ENCODE data around the gene TTYH3.
A peak's percentile ranks its signal among the peaks of the same experiment; 100 is the strongest.

Gene TTYH3

DNA sequence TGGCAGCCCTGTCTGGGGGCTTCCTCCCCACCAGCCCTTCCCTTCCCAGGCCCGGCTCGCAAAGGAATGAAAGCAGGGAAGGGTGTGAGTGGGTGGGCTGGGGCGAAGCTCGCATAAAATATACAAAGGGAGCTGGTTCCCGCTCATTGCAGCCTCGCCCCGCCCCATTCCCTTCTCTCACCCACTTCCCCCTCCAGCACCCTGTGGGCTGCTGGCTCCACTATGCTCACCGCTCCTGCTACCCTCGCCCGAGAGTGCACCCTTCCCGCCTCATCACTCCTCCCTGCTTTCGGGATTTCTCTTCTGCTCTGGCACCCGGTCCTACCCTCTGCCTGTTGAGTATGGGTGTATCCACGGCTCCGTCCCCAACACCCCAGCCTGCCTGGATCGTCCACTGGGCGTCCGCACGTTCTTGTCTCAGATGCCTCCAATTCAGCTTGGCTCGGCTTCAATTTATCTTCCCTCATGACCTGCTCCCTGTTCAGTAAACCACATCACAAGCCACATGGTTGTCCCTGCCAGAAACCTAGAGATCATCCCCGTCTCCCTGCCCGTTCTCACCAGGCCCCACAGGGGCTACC, 14.4 kb upstream of the TTYH3 start:
- DNase-seq, result no peak

DNA sequence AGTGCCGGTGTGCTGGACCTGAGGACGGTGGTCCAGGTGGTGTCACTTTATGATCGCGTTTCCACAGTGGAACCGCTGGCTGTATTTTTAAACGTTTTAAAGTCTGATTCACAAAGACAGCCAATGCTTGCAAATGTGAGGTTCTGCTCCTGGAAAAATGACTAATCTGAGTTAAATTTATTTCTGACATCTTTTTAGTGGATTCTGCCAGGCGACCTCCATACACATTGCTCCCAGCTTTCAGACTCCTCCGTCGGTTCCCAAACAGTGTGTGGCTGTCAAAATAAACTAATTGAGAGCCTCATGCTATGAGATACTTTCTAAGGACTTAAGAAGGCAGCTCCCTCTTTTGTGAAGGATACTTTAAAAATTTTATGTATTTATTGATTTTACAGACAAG, 12.7 kb upstream of the TTYH3 start:
- DNase-seq, result peak; percentile 10

DNA sequence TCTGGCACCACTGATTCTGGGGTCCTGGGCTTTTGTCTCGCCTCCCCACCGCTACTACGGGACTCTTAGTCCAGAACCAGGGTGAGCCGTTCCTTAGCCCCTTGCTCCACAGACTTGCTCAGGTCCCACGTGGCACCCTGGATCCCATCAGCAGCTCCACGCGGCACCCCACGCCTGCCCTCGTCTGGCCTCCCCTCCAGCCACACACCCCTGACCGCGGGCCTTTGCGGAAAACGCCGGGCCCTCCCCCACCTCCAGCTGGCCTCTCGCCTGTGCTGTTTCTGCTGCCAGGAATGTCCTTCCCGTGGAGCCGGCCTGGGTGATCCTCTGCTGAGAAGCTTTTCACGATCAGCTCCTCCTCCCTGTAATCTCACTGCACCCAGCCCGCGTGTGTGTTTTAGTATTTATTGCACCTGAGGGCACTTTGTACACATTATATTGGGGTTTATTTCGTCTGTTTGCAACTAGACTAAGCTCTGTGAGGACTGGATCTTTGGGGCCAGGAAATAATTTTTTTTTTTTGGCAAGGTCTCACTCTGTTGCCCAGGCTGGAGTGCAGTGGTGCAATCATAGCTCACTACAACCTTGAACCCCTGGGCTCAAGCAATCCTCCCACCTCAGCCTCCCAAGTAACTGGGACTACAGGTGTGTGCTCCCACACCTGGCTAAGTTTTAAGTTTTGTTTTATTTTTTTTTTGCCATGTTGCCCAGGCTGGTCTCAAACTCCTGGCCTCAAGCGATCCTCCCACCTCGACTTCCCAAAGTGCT, 10.5 kb upstream of the TTYH3 start:
- DNase-seq, result peak; percentile 9

DNA sequence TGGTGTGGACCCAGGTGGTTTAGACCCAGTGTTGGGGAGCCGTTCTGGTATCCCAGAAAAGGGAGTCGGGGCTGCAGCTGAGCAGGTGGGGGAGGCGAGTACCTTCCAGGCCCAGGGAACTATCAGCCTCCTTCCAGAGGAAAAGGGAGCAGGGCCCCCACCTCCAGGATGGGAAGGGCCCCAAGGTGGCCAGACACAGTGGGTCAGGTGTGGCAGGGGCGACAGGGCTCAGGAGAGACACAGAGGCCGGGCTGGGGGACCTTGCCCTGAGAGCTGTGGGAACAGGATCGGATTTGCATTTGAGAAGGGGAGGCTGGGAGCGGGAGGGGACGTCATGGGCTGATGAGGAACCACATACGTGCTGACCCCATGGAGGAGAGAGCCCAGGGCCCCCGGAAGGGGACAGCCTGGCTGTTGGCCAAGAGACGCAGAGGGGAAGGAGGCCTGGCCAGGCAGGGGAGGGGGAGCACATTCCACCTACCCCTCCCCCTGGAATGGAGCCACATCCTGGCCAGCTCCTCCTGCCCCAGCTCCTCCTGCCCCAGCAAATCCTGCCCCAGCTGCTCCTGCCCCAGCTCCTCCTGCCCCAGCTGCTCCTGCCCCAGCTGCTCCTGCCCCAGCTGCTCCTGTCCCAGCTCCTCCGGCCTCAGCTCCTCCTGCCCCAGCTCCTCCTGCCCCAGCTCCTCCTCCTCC, 9.7 kb upstream of the TTYH3 start:
- no peak for DNase-seq

DNA sequence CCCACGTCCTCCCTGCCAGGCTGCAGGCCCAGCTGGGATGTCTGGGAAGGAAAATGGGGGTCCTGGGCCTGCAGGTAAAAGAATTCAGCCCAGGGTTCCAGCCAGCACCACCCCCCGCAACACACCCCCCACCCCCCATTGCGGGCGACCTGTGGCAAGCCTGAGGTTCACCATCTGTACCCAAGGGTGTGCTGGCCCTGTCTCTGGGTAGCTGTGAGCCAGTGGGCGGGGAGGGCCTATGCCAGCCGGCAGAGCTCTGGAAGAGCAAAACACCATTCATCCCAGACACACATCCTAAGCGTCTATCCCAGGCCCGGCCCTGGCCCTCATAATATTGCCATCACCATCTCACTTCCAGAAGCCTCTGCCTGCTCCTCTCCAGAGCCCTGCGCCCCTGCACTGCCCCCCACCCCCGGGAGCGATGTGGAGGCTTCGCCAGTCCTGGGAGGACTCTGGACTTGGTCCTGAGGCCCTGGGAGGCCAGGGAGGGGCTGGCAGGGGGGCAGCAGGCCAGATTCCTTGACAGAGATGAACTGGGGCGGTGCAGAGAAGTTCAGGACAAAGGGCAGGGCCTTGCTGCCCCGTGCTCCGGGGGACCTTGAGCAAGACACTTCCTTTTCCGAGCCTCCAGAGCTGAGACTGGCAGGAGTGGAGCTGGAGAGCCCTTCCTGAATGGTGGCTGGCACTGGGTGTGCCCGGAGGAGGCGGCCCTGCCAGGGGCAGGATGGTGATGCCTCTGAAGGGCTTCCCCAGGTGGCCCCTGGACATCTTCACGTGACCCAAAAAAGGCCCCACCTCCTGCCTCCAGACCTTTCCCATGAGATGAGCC, 8.7 kb upstream of the TTYH3 start:
- no peak for DNase-seq

DNA sequence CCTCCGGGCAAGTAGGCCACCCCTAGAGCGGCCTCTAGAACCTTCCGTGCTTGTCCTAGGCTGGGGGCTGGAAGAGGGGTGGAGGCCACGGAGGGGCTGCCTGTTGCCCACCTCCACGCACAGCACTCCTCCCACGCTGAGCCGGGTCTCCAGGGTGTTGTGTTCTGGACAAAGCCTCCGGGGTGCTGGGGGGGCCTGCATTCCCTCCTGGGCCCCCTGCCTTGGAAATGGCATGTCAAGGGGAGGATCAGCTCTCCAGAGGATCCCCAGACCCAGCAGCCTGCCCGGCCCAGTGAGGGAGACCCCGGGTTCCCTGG, 8.1 kb upstream of the TTYH3 start:
- no peak for DNase-seq

DNA sequence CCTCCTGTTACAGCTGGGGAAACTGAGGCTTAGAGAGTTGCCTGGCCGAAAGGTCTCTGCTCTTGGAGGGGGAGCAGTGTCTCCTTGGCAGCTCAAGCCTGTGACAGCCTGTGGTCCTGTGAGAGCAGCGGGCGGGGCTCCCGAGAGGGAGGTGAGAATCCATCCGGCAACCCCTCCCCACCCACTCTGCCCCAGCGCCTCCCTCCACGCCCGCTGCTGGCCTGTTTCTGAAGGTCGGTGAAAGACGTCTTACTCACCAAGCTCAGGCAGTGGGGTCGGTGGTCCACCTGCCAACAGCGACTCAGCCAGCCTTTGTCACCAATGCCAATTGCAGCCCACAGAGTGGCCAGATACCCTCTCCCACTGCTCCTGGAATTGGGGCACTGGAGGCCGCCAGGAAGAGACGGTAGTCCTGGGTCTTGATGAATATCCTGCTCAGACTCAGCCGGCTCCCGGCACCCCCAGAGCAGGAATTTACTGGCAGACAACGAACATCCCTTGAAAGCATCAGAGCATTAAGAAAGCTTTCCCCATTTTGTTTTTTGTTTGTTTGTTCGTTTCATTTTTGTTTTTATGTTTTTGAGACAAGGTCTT, 7.4 kb upstream of the TTYH3 start:
- no peak for DNase-seq

DNA sequence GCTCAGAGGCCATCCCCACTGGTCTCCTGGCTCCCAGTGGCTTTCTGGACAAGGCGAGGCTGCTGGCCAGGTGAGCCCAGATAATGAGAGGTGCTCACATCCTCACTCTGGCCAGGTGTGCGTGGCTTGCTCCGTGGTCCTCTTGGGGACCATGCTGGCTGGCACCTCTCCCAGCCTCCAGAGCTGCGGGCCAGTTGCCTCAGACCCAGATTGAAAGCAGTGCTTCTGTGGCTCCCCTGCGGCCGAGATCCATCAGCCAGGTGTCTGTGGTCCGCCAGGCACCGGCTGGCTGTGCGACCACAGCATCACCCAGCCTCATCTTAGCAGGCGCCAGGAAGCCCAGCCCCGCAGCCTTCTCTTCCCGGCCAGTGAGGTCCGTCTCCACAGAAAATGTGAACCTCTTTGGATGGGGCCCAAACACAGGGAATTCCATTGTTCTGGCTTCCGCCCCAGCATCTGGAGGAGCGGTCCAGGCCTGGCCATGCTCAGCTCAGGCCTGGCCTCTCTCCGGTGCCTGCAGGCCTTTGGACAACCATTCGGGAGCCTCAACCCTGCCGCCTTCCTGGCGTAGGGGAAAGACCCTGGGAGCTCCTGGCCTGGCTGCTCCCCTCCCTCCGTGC, 5.2 kb upstream of the TTYH3 start:
- DNase-seq, result no peak

DNA sequence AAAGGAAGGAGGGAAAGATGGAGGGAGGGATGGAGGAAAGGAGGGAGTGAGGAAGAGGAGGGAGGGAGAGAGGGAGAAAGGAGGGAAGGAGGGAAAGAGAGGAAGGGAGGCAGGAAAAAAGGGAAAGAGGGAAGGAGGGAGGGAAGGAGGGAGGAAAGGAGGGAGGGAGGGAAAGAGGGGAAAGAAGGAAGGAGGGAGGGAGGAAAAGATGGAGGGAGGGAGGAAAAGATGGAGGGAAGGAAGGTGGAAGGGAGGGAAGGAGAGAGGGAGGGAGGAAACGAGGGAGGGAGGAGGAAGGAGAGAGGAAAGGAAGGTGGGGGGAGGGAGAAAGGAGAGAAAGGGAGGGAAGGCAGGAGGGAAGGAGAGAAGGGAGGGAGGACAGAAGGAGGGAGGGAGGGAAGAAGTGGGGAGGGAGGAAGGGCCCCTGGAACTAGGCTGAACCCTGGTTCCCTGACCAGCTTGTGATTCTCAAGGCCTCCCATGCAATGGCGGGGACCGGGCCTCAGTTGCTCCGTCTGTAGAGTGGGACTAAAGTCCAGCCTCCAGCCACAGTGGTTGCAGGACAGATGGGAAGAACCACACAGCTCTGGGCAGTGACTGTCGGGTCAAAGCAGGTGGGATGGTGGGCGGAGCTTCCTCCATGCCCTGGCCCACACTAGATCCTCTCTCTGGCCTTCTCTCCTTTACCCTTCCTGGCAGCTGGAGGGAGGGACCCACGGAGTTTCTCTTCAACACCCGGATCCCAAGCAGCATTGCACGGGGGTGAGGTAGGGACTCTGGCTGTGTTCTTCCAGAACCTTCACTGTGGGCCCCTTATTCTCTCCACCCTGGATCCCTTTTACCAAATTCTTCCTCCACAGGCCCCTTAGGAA, 4.3 kb upstream of the TTYH3 start:
- DNase-seq, result no peak

DNA sequence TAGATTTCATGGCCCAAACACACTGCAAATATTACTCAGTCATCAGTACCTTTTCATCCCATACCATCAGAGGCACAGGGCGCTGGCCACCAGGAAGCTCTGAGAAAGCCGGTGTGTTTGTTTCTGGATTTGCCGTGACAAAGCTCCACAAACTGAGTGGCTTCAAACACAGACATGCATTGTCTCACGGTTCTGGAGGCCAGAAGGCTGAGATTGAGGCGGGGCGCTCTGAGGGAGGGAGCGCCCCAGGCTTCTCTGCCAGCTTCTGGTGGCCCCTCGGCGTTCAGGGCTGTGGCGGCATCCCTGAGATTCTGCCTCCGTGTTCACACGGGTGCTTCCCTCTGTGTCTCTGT, 3.7 kb upstream of the TTYH3 start:
- no peak for DNase-seq

DNA sequence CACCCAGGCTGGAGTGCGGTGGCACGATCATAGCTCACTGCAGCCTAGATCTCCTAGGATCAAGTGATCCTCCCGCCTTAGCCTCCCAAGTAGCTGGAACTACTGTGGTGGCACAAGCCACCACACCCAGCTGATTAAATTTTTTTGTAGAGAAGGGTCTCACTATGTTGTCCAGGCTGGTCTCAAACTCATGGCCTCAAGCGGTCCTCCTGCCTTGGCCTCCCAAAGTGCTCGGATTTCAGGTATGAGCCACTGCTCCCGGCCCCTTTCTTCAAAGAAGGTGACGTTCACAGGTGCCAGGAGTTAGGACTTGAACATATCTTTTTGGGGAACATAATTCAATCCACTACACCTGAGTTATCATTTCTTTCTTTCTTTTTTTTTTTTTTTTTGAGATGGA, 2.9 kb upstream of the TTYH3 start:
- DNase-seq, result no peak

DNA sequence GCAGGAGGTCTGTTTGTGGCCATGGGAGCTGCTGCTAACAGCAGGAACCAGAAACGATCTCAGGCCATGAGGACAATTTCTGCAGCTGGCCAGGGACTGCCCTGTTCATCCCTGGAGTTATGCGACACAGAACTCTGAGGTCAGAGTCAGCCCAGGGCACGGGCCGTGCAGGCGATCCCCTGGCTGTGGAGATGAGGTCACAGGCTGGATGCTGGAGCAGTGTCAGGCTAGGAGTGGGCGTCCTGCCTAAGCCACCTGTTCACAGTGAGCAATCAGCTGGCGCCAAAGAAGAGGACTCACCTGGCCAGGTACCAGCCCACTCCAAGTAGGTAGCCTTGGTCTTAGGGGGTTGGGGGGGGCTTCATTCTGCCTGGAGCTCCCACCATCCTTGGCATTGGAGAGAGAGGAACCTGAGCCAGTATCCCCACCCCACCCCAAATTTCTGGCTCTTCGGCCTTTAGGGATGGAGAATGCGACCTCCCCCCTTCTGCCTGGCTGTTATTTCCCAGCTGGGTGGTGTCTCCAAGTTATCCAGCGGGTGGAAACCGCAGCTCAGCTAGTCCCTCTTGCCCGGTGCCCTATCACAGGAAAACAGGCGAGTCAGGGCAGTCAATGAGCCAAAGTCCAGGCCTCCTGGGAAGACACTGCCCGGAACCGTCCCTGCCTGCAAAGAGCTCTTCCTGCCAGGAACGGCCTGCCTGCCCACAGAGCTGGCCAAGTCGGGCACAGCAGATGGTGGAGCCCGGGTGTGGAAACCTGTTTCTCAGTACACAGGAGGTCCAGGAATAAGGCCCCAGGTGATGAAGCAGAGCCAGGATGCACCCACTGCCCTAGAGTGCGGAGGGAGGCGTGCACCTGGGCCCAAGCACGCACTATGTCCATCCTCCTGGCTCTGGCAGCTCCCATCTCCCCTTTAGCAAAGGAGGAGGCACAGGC, 1.8 kb upstream of the TTYH3 start:
- DNase-seq, result peak; percentile 2

DNA sequence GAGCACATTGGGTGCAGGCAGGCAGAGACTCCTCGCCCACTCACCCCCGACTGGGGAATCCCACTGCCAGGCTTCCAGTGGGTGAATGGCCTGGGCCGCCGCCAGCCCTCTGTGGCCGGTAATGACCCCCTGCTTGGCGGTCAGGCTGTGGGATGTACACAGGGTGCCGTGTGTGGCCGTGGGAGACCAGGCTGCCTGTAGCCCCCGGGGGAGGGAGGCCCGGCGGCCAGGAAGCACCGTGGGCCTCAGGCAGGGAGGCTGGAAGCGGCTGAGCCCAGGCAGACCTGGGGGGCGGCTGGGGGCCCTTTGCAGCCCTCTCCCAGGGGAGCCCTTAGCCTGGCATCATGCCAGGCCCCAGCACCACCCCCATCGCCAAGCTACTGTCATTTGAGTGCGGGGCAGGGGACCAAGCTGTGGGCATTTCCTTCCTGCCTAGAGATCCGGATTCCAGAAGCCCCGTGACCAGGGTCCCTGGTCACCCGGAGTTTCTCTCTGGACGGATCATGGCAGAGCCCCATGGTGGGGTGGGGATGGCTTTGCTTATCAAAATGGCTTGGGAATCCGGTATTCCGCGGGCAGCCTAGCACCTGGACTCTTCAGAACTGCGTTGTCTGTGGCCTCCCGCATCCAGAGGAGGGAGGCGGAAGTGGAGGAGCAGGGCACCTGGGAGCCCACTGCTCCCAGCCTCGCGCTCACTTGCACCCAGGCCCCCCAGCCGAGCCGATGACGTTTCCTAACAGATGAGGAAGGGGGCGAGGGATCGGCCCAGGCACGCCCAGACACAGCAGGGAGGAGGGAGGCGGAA, 1.1 kb downstream of the TTYH3 start:
- DNase-seq, result peak; percentile 53

DNA sequence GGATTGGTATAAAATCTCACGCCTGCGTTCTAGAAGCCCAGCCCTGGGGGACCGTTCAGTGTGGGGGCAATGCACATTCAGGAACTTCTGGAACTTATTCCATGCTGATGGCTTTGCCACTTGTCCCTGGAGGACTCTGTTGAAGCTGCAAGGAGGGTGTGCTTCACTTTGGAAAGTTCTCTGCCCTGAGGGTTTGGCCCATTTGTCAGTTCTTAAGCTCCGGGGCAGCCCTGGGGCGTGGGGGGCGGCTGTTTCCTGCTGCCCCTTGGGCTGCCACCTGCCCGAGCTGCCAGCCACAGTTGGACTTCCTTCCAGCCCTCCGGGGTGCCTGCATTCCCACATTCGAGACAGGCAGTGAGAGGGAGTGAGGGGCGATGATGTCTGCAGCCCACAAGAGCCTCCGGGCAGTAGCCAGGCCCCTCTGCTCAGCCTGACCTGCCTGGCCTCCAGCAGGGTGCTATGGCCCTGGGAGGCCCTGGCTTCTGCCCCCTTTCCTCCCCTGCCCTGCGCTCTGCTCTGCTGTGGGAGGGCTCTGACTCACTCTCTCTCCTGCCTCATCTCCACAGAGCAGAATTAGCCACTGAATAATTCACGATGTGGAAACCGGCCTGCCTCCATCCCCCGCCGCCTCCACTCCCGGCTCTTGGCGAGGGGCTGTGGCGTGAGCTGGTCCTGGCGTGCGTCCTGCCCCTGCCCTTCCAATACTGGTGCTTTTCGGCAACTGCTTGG, 1.9 kb downstream of the TTYH3 start:
- peak; percentile 89 for DNase-seq

DNA sequence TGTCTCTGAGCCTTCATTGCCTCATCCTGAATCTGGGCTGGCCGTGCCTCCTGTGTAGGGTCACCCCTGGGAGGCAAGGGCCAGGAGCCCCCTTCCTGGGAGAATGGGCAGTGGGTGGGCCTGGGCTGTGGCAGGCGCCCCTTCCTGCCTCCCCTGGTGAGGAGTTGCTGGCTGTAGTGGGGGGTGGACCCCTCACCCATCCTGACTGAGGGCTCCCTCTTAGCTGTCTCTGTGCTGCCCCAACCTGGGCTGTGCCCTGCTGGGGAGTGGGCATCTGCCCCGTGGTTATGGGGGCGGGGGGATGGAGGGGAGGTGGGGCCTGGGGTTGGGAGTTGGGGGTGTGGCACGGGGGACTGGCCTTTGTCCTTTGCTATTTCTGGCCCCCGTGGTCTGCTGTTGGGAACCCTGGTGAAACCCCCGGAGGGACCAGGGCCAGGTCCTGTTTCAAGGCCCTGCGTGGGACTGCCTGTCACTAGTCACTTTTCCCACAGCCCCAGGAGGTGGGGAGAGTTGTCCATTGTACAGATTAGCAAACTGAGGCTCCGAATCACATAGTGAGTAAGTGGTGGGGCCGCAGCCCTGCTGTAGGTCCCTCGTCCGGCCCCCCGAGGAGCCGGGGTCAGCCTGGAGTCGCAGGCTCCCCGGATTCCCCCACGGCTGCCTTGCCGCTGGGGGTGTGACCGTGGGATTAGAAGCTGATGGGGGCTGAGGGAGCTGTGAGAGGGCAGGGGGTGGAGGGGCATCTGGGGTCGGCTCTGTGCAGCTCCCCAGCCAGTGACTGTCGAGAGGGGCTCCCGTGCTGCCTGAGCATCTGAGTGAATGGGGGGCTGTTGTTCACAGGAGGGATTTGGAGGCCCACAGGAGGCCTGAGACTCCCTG, 2.7 kb downstream of the TTYH3 start:
- DNase-seq, result no peak

DNA sequence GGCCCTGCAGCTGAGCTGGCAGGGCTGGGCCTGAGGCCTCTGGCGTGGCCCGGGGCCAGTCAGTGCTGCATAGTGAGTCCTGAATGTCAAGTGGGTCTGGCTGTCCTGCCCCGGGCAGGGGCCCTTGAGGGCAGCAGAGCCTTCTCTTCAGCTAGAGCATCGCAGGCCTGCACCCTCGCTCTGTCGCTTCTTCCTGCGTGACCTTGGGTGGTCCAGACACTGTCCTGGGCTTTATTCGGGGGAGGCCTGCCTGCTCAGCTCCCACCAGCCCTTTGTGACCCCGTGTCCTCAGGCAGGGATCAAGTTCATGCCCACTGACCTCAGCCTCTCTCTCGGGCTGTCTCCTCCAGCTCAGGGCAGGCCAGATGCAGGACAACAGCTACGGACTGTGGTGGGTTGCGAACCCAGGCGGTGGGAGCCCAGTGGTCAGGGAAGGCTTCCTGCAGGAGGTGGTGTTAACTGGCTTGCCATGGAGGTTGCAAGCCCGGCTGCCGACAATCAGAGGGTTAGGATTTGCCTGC, 3.4 kb downstream of the TTYH3 start:
- no peak for DNase-seq

DNA sequence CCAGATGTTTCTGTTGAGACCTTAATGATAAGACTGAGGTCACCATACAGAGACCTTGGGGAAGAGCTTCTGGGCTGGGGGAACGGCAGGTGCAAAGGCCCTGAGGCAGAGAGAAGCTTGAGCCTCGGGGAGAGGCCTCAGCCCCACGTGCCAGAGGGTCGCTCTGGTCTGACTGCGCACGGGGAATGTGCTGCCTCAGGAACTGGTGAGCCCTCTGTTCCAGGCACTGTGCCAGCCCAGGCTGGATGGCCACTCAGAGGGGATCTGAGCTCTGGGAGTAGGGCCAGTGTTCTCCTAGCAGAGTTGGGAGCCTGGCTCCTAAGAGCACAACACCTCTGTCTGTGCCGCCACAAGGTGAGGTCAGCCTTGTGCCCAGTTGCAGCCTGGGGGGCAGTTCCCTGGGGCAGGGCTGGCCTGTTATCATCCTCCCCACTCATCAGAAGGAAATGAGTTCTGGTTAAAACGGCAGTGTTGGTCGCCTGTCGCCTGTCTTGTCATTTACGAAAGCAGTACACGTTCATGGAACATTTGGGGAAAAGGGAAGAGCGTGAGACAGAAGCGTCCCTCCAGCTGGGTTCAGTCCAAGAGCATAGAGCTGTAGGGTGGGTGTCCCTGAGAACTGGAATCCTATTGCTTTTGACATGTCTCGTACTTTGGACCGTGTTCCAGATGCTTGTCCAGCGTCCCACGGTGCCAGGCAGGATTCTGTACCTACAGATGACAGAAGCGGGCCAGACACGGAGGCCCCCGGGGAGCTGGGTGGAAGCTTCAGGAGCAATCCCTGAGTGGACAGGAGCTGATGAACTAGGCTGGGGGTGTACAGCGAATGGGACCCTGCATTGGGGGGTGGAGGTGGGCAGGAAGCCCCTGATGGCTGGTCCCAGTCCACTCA, 4.3 kb downstream of the TTYH3 start:
- DNase-seq, result peak; percentile 18
